DND-41 (cell line): ENCODE measurements around the gene POLG2.

ENCODE experiments used
- ATAC-seq: fragments of 200-7000 bp; cut with Tn5 transposase; 3 replicates; pipeline ENCODE4 v1.9.1; 2021; ENCODE audit warnings: low read depth; ENCODE audit not compliant: insufficient read depth
- DNase-seq: peaks from one replicate; pipeline ENCODE4 v3.0.0-alpha.2; 2020
- H2AFZ ChIP-seq: 2 replicates; pipeline ENCODE4 v1.6.0; 2012; ENCODE audit warnings: low read depth, low read length
- H3K27ac ChIP-seq: 2 replicates; pipeline ENCODE4 v1.5.1; 2012; ENCODE audit warnings: low read length, inconsistent platforms
- H3K27me3 ChIP-seq: fragments of 200-600 bp; sonication (generic); 2 replicates; pipeline ENCODE4 v1.6.0; 2012; ENCODE audit warnings: low read length, mild to moderate bottlenecking, inconsistent platforms; ENCODE audit not compliant: insufficient read depth, poor library complexity
- H3K36me3 ChIP-seq: 2 replicates; pipeline ENCODE4 v1.5.1; 2012; ENCODE audit warnings: low read length, inconsistent platforms; ENCODE audit not compliant: insufficient read depth
- H3K4me1 ChIP-seq: 2 replicates; pipeline ENCODE4 v1.5.1; 2012; ENCODE audit warnings: mild to moderate bottlenecking, low read length; ENCODE audit not compliant: insufficient read depth
- H3K4me2 ChIP-seq: 2 replicates; pipeline ENCODE4 v1.6.0; 2012; ENCODE audit warnings: mild to moderate bottlenecking, moderate library complexity, low read length, inconsistent platforms; ENCODE audit not compliant: insufficient read depth
- H3K4me3 ChIP-seq, 2 experiments: fragments of 200-600 bp in 1 of 2; shearing (Covaris generic) in 1 of 2; 2 replicates each; pipeline ENCODE4 v1.5.1; 2012 to 2016; ENCODE audit warnings: inconsistent platforms in 2 of 2, low read length in 2 of 2, mild to moderate bottlenecking in 2 of 2, low read depth in 1 of 2, moderate library complexity in 1 of 2
- H3K79me2 ChIP-seq: 2 replicates; pipeline ENCODE4 v1.6.0; 2012; ENCODE audit warnings: low read length, inconsistent platforms; ENCODE audit not compliant: insufficient read depth
- H3K9ac ChIP-seq: 2 replicates; pipeline ENCODE4 v1.6.0; 2012; ENCODE audit warnings: low read depth, mild to moderate bottlenecking, inconsistent platforms, low read length, moderate library complexity
- H3K9me3 ChIP-seq: 2 replicates; pipeline ENCODE4 v1.5.1; 2012; ENCODE audit warnings: low read length, moderate library complexity, mild to moderate bottlenecking, inconsistent platforms; ENCODE audit not compliant: insufficient read depth, severe bottlenecking
- H4K20me1 ChIP-seq: 2 replicates; pipeline ENCODE4 v1.6.0; 2012; ENCODE audit warnings: low read length; ENCODE audit not compliant: insufficient read depth
- CTCF ChIP-seq: IDR thresholded peaks from 2 replicates; pipeline ENCODE4 v1.5.1; 2012; ENCODE audit warnings: borderline replicate concordance, low read length, moderate library complexity, mild to moderate bottlenecking; ENCODE audit not compliant: poor library complexity, severe bottlenecking; ENCODE audit errors: extremely low read depth
- EZH2 ChIP-seq: IDR thresholded peaks from 3 replicates; pipeline ENCODE4 v1.6.1; 2012; ENCODE audit warnings: borderline replicate concordance, low read depth, mild to moderate bottlenecking, moderate library complexity, low read length, inconsistent platforms; ENCODE audit not compliant: severe bottlenecking

The POLG2 gene

GRCh38 chr17:64455993-64456885 lies 40.6 kb downstream of the POLG2 start:
- H3K36me3 ChIP-seq = no peaks in the 10 kb centered on the region
- peak overlapping the region; percentile 63 for H3K27ac ChIP-seq
- H3K9me3 ChIP-seq = no peaks in the 10 kb centered on the region
- H2AFZ ChIP-seq = peak overlapping the region; percentile 61
- H3K4me2 ChIP-seq = no peak overlapping the region
- H3K27me3 ChIP-seq = no peaks in the 10 kb centered on the region
- no peak overlapping the region for H3K9ac ChIP-seq
- H3K4me3 ChIP-seq = no peak overlapping the region
- H3K4me1 ChIP-seq = peaks cover 9% of the 10 kb centered on the region
- H4K20me1 ChIP-seq = no peaks in the 10 kb centered on the region
- H3K79me2 ChIP-seq = no peaks in the 10 kb centered on the region
- DNase-seq (peak; percentile 29), ATAC-seq (peak; percentile 89)
- TF ChIP-seq EZH2 (no peak), CTCF (no peak)

- Histone ChIP-seq H3K9ac (no peak overlapping the region), H3K4me1 (no peaks in the 10 kb centered on the region), H2AFZ (no peak overlapping the region), H3K27me3 (no peaks in the 10 kb centered on the region), H3K9me3 (no peaks in the 10 kb centered on the region), H3K4me2 (no peak overlapping the region), H3K36me3 (no peaks in the 10 kb centered on the region), H3K79me2 (no peaks in the 10 kb centered on the region), H3K4me3 (no peak overlapping the region), H4K20me1 (no peaks in the 10 kb centered on the region), H3K27ac (no peak overlapping the region)
- TF ChIP-seq CTCF (no peak), EZH2 (no peak)
- ATAC-seq (no peak), DNase-seq (no peak)
These were observed 47.3 kb downstream of the POLG2 start for GRCh38 chr17:64449545-64449944.

- H3K27me3 ChIP-seq = no peaks in the 10 kb centered on the region
- H3K9ac ChIP-seq = no peak within 1 kb of the TSS
- DNase-seq (no peak), ATAC-seq (no peak)
- no peaks in the 10 kb centered on the region for H4K20me1 ChIP-seq
- 0 out of 2 replicates have a peak within 1 kb of the TSS, but pooled peaks have one; percentile 17 for H2AFZ ChIP-seq
- no peaks in the 10 kb centered on the region for H3K79me2 ChIP-seq
- H3K4me3 ChIP-seq = no peak within 1 kb of the TSS
- no peaks in the 10 kb centered on the region for H3K9me3 ChIP-seq
- no peak for TF ChIP-seq EZH2
- TF ChIP-seq CTCF = no peak
- H3K4me1 ChIP-seq = no peaks in the 10 kb centered on the region
- H3K4me2 ChIP-seq = no peak within 1 kb of the TSS
- H3K27ac ChIP-seq = no peak within 1 kb of the TSS
- no peaks in the 10 kb centered on the region for H3K36me3 ChIP-seq
These were observed 48.0 kb downstream of the POLG2 start, which contains the start of gene MILR1 for GRCh38 chr17:64448665-64449512. MILR1 (plus strand) TSS chr17:64449115; CDS start chr17:64449169, 54 bp downstream.
